Trophoblast cell (in vitro differentiated cells and primary cell): ENCODE measurements around the gene PIPOX.
A peak's percentile ranks its signal among the peaks of the same experiment; 100 is the strongest.

Source experiments
- DNase-seq, 2 donors: peaks; one replicate each; pipeline ENCODE4 v3.0.0-alpha.2; 2016
- H2AFZ ChIP-seq: 2 replicates; pipeline ENCODE4 v1.6.1; 2013; ENCODE audit warnings: low read length, moderate library complexity, mild to moderate bottlenecking; ENCODE audit not compliant: insufficient read depth, poor library complexity
- H2AK5ac ChIP-seq: 2 replicates; pipeline ENCODE4 v1.6.1; 2013; ENCODE audit warnings: mild to moderate bottlenecking, low read length
- H2BK120ac ChIP-seq: 2 replicates; pipeline ENCODE4 v1.6.1; 2013; ENCODE audit warnings: low read length, mild to moderate bottlenecking, moderate library complexity; ENCODE audit not compliant: insufficient read depth, poor library complexity
- H2BK12ac ChIP-seq: 2 replicates; pipeline ENCODE4 v1.6.1; 2013; ENCODE audit warnings: mild to moderate bottlenecking, low read length, moderate library complexity
- H2BK5ac ChIP-seq: 2 replicates; pipeline ENCODE4 v1.6.1; 2013; ENCODE audit warnings: low read length, low read depth, moderate library complexity, mild to moderate bottlenecking; ENCODE audit not compliant: poor library complexity
- H3K14ac ChIP-seq: 2 replicates; pipeline ENCODE4 v1.6.1; 2013; ENCODE audit warnings: mild to moderate bottlenecking, low read length
- H3K18ac ChIP-seq: 2 replicates; pipeline ENCODE4 v1.6.1; 2013; ENCODE audit warnings: mild to moderate bottlenecking, low read length
- H3K23ac ChIP-seq: 2 replicates; pipeline ENCODE4 v1.6.1; 2013; ENCODE audit warnings: low read length
- H3K27ac ChIP-seq: 2 replicates; pipeline ENCODE4 v1.5.1; 2013; ENCODE audit warnings: low read depth, mild to moderate bottlenecking, inconsistent platforms, low read length, moderate library complexity
- H3K27me3 ChIP-seq: 2 replicates; pipeline ENCODE4 v1.6.1; 2013; ENCODE audit warnings: inconsistent platforms, mild to moderate bottlenecking, low read length, moderate library complexity; ENCODE audit not compliant: insufficient read depth
- H3K36me3 ChIP-seq, 2 experiments: 1 replicate in 1 of 2; 2 replicates in 1 of 2; pipeline ENCODE4 v1.6.1; 2013; ENCODE audit warnings: low read length in 2 of 2, mild to moderate bottlenecking in 2 of 2, moderate library complexity in 1 of 2; ENCODE audit not compliant: insufficient read depth in 2 of 2, control insufficient read depth in 1 of 2
- H3K4ac ChIP-seq: 2 replicates; pipeline ENCODE4 v1.6.1; 2013; ENCODE audit warnings: low read depth, mild to moderate bottlenecking, low read length, moderate library complexity
- H3K4me1 ChIP-seq, 2 experiments: 1 replicate in 1 of 2; 2 replicates in 1 of 2; pipeline ENCODE4 v1.6.1; 2013; ENCODE audit warnings: low read length in 2 of 2, mild to moderate bottlenecking in 2 of 2, moderate library complexity in 1 of 2; ENCODE audit not compliant: insufficient read depth in 2 of 2, control insufficient read depth in 1 of 2
- H3K4me2 ChIP-seq: 2 replicates; pipeline ENCODE4 v1.6.1; 2013; ENCODE audit warnings: inconsistent platforms, mild to moderate bottlenecking, low read length, moderate library complexity
- H3K4me3 ChIP-seq: 2 replicates; pipeline ENCODE4 v1.5.1; 2013; ENCODE audit warnings: mild to moderate bottlenecking, low read depth, low read length, inconsistent platforms
- H3K79me1 ChIP-seq: one replicate; pipeline ENCODE4 v1.6.1; 2013; ENCODE audit warnings: low read length
- H3K79me2 ChIP-seq: 2 replicates; pipeline ENCODE4 v1.6.1; 2013; ENCODE audit warnings: low read length, mild to moderate bottlenecking; ENCODE audit not compliant: control insufficient read depth, insufficient read depth, poor library complexity
- H3K9ac ChIP-seq: 2 replicates; pipeline ENCODE4 v1.6.1; 2013; ENCODE audit warnings: mild to moderate bottlenecking, low read length
- H3K9me3 ChIP-seq: 2 replicates; pipeline ENCODE4 v1.6.1; 2013; ENCODE audit warnings: low read depth, mild to moderate bottlenecking, control low read depth, inconsistent platforms, low read length; ENCODE audit not compliant: insufficient read depth
- H4K12ac ChIP-seq: 2 replicates; pipeline ENCODE4 v1.6.1; 2013; ENCODE audit warnings: low read depth, mild to moderate bottlenecking, low read length, moderate library complexity
- H4K8ac ChIP-seq: 2 replicates; pipeline ENCODE4 v1.6.1; 2013; ENCODE audit warnings: low read depth, mild to moderate bottlenecking, low read length, moderate library complexity
- H4K91ac ChIP-seq: one replicate; pipeline ENCODE4 v1.6.1; 2013; ENCODE audit warnings: low read depth, mild to moderate bottlenecking, low read length, moderate library complexity
- WGBS: extraction: QIAGEN DNeasy Blood & Tissue Kit; methylation state at CpG from one replicate; pipeline ENCODE4 v1.1.7; 2013; ENCODE audit warnings: missing lambda C conversion rate; ENCODE audit not compliant: insufficient read length, insufficient coverage; ENCODE audit errors: extremely low coverage; 5-methylcytosine and 5-hydroxymethylcytosine counted together

PIPOX gene

DNA sequence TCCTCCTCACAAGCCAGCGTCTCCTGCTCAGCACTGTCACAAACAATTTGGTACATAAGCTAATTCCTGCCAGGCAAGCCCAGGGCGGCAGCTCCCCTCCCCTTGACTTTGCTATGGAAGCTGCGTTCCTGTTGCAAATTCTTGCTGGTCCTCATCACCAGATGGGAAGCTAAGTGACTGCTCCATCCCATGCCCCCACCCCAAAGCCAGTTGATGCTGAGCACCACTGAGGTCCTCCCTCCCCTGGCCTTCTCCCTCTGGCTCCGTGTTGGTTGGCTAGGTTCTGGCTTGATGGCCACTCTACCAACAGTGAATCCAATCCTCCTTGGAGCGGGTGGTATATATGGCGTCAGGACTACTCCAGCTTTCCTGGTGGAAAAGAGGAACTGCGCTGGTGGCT is 34.4 kb downstream of the PIPOX start:
- H2BK5ac ChIP-seq, result no peak overlapping the region
- no peaks in the 10 kb centered on the region for H3K79me2 ChIP-seq
- no peak overlapping the region for H4K91ac ChIP-seq
- DNase-seq, result no peak
- H3K27me3 ChIP-seq, result no peaks in the 10 kb centered on the region
- H3K18ac ChIP-seq, result no peak overlapping the region
- H2BK120ac ChIP-seq, result no peak overlapping the region
- no peak overlapping the region for H3K14ac ChIP-seq
- H3K4me1 ChIP-seq, result no peaks in the 10 kb centered on the region
- H3K79me1 ChIP-seq, result no peaks in the 10 kb centered on the region
- peak overlapping the region; percentile 40 for H3K4me3 ChIP-seq
- no peak overlapping the region for H3K9ac ChIP-seq
- H3K9me3 ChIP-seq, result peaks cover 2% of the 10 kb centered on the region
- no peak overlapping the region for H2AK5ac ChIP-seq
- H4K12ac ChIP-seq, result no peak overlapping the region
- H3K4ac ChIP-seq, result no peak overlapping the region
- H2AFZ ChIP-seq, result no peak overlapping the region
- no peak overlapping the region for H3K23ac ChIP-seq
- WGBS, result no CpG with 5 or more reads among the region's 7 CpGs
- no peak overlapping the region for H2BK12ac ChIP-seq
- H4K8ac ChIP-seq, result no peak overlapping the region
- H3K27ac ChIP-seq, result no peak overlapping the region
- H3K36me3 ChIP-seq, result peaks cover 29 to 32% of the 10 kb centered on the region in 2 experiments
- no peak overlapping the region for H3K4me2 ChIP-seq

DNA sequence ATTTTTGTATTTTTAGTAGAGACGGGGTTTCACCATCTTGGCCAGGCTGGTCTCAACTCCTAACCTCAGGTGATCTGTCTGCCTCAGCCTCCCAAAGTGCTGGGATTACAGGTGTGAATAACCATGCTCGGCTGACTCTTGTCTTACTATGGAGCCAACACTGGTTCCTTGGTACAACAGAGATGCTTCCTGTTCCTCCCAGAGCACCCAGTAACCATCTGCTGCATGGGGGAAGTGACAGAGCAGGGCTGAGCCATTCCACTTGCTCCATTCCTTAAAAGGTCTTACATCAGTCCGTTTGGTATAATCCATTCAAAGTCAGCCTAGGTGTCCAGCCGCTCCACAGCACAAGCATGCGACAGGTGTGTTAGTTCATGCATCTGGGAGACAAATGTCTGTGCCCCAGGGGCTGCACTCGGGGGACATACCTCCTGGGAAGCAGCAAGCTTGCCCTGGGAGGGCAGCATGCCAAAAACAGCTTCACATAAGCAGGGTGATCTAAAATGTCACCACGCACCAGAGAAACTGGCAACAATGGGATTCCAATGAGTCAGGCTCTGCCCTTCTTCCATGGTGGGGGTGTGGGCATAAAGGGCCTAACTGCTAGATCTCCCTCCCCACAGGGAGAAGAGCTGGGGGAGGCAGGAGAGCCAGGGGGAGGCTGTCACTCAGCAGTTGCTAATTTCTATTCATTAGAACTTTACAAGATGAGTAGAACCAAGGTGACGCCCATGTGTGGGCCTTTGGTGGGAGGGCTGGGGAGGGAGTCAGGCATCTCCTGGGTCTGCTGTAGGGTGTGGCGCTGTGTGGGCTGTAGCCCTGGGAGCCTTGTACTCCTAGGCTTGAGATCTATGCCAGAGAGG is 35.5 kb downstream of the PIPOX start:
- H3K27me3 ChIP-seq, result no peaks in the 10 kb centered on the region
- no peak overlapping the region for H3K18ac ChIP-seq
- no peak overlapping the region for H2AK5ac ChIP-seq
- DNase-seq, result no peak
- no peak overlapping the region for H4K12ac ChIP-seq
- no peak overlapping the region for H3K27ac ChIP-seq
- H3K79me1 ChIP-seq, result no peaks in the 10 kb centered on the region
- H3K14ac ChIP-seq, result no peak overlapping the region
- H4K91ac ChIP-seq, result no peak overlapping the region
- no peak overlapping the region for H3K4me2 ChIP-seq
- H2BK5ac ChIP-seq, result no peak overlapping the region
- no peak overlapping the region for H3K4ac ChIP-seq
- H2BK120ac ChIP-seq, result no peak overlapping the region
- H3K4me1 ChIP-seq, result no peaks in the 10 kb centered on the region
- no peak overlapping the region for H2AFZ ChIP-seq
- H3K36me3 ChIP-seq, result peaks cover 32% of the 10 kb centered on the region in 2 experiments
- H4K8ac ChIP-seq, result no peak overlapping the region
- no peak overlapping the region for H3K23ac ChIP-seq
- WGBS, result no CpG with 5 or more reads among the region's 9 CpGs
- H3K4me3 ChIP-seq, result no peak overlapping the region
- H3K79me2 ChIP-seq, result no peaks in the 10 kb centered on the region
- H2BK12ac ChIP-seq, result no peak overlapping the region
- peaks cover 2% of the 10 kb centered on the region for H3K9me3 ChIP-seq
- no peak overlapping the region for H3K9ac ChIP-seq

DNA sequence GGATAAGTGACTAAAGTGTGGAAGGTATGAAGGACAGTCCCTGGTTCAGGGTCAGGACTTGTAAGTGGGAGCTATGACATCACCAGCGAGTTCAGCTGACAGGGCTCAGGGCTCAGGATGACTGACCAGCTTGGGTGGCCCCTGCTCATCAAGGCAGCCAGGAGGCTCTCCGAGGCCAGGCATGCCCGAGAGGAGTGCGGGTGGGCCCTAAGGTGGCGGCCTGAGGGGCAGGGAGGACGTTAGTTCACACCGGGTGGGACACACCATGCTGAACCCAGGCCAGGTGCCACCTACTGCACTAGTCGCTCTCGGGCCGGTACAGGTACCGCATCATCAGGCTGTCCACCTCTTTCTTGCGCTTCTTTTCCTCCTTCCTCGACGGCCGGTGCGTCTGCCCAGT is 36.5 kb downstream of the PIPOX start:
- H3K27ac ChIP-seq, result no peak overlapping the region
- no peak overlapping the region for H3K18ac ChIP-seq
- no peak overlapping the region for H3K23ac ChIP-seq
- no peak overlapping the region for H3K4ac ChIP-seq
- H3K4me3 ChIP-seq, result no peak overlapping the region
- H2AFZ ChIP-seq, result no peak overlapping the region
- no peaks in the 10 kb centered on the region for H3K79me1 ChIP-seq
- H3K4me1 ChIP-seq, result no peaks in the 10 kb centered on the region
- peaks cover 35 to 36% of the 10 kb centered on the region in 2 experiments for H3K36me3 ChIP-seq
- no peak overlapping the region for H3K14ac ChIP-seq
- H2BK12ac ChIP-seq, result no peak overlapping the region
- WGBS, result no CpG with 5 or more reads among the region's 16 CpGs
- H4K91ac ChIP-seq, result no peak overlapping the region
- no peak overlapping the region for H3K4me2 ChIP-seq
- no peak overlapping the region for H4K8ac ChIP-seq
- no peak overlapping the region for H2BK120ac ChIP-seq
- H2BK5ac ChIP-seq, result no peak overlapping the region
- no peak overlapping the region for H3K9ac ChIP-seq
- no peak overlapping the region for H4K12ac ChIP-seq
- no peak overlapping the region for H2AK5ac ChIP-seq
- no peaks in the 10 kb centered on the region for H3K27me3 ChIP-seq
- DNase-seq, result no peak
- H3K9me3 ChIP-seq, result peaks cover 2% of the 10 kb centered on the region
- no peaks in the 10 kb centered on the region for H3K79me2 ChIP-seq

DNA sequence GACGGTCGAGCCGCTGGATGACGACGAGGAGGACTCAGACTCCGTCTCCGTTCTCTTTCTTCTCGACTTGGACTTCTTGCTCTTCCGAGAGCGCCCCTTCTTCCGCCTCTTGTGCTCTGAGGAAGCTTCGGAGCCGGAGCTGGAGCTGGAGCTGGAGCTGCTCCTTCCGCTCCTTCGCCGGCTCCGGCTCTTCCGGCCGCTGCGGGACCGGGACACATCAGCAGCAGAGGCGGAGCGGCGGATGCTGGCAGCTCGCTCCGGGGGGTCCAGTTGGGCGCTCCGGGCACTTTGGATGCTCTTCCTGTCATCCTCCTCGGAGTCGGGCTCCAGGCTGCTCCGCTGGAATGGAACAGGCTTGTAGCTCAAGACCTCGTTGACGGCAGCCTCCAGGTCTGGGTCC is 36.9 kb downstream of the PIPOX start:
- H3K4me2 ChIP-seq, result no peak overlapping the region
- H2BK120ac ChIP-seq, result no peak overlapping the region
- no peak overlapping the region for H4K12ac ChIP-seq
- no peaks in the 10 kb centered on the region for H3K79me1 ChIP-seq
- peaks cover 2% of the 10 kb centered on the region for H3K9me3 ChIP-seq
- no peak overlapping the region for H3K27ac ChIP-seq
- H2AFZ ChIP-seq, result no peak overlapping the region
- no peak overlapping the region for H3K4me3 ChIP-seq
- no peak overlapping the region for H3K9ac ChIP-seq
- peaks cover 37 to 38% of the 10 kb centered on the region in 2 experiments for H3K36me3 ChIP-seq
- WGBS, result no CpG with 5 or more reads among the region's 33 CpGs
- H2AK5ac ChIP-seq, result no peak overlapping the region
- no peaks in the 10 kb centered on the region for H3K27me3 ChIP-seq
- no peak overlapping the region for H3K4ac ChIP-seq
- H3K14ac ChIP-seq, result no peak overlapping the region
- no peak overlapping the region for H3K23ac ChIP-seq
- H2BK12ac ChIP-seq, result no peak overlapping the region
- no peaks in the 10 kb centered on the region for H3K4me1 ChIP-seq
- H2BK5ac ChIP-seq, result no peak overlapping the region
- H4K91ac ChIP-seq, result no peak overlapping the region
- H3K79me2 ChIP-seq, result no peaks in the 10 kb centered on the region
- no peak overlapping the region for H3K18ac ChIP-seq
- H4K8ac ChIP-seq, result no peak overlapping the region
- DNase-seq, result no peak
